Measurements from ENCODE around the gene GET3.

- no peak for TF ChIP-seq CTCF (IDR thresholded peaks at IDR 0.05)
- TF ChIP-seq POLR2A (IDR thresholded peaks at IDR 0.05): no peak
Observed at GRCh38 chr19:12731337-12731736, 6.0 kb upstream of the GET3 start.

All from ovary (tissue), 3 donors.